ENCODE data around the gene GIMAP8.

DNA sequence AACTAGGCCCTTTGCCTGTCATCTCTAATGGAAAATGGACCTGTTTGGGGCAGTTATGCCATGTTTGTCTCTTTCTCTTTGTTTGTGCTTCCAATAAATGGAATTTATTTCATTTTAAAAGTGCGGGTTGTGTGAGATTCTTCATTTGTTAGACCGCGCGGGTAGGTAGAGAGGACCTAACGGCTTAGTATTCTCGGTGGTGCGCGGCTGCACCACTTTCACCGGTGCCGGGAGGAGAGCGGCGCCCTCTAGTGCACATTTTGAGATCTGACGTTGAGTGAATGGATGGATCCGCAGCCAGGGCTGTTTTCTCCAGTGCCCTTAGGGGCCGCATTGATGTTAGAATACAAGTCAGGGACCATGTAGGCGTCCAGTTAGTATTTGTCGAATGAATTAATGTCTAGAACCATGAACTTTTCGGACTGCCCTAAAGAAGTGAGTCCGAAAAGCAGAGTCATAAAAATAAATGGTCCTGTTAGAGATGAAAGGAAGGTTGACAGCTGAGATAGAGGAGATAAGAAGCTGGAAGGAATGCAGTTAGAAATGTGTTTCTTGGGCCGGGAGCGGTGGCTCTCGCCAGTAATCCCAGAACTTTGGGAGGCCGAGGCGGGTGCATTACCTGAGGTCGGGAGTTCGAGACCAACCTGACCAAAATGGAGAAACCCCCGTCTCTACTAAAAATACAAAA lies 29.3 kb upstream of the GIMAP8 start:
- TF ChIP-seq FOXK2 (IDR thresholded peaks at IDR 0.05) (no peak), L3MBTL2 (conservative IDR thresholded peaks at IDR 0.05) (no peak), SP1 (IDR thresholded peaks at IDR 0.05) (no peak), TARDBP (IDR thresholded peaks at IDR 0.05) (no peak), FOXA1 (IDR thresholded peaks at IDR 0.05) (no peak), NFRKB (IDR thresholded peaks at IDR 0.05) (no peak), HDGF (IDR thresholded peaks at IDR 0.05; ENCODE audit: borderline replicate concordance) (no peak)
- TF ChIP-seq, protein P1, sequence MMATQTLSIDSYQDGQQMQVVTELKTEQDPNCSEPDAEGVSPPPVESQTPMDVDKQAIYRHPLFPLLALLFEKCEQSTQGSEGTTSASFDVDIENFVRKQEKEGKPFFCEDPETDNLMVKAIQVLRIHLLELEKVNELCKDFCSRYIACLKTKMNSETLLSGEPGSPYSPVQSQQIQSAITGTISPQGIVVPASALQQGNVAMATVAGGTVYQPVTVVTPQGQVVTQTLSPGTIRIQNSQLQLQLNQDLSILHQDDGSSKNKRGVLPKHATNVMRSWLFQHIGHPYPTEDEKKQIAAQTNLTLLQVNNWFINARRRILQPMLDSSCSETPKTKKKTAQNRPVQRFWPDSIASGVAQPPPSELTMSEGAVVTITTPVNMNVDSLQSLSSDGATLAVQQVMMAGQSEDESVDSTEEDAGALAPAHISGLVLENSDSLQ (IDR thresholded peaks at IDR 0.05), result peak; percentile 60
